Natural killer cell (primary cell): ENCODE measurements around the gene ACTN2. TPM values are rescaled to one million over a fixed set of nuclear protein-coding genes. Genes with fewer than 3 reads are reported as not detected.

Source experiments
- ATAC-seq, 3 donors: fragments of 150-1000 bp in 2 of 3; fragments of 200-7000 bp in 1 of 3; cut with Tn5 transposase; 1 replicate in 1 of 3; 2 replicates in 2 of 3; pipeline ENCODE4 v1.10.0; 2021; ENCODE audit warnings: mild to moderate bottlenecking in 2 of 3, moderate library complexity in 2 of 3
- DNase-seq, 2 donors: peaks; one replicate each; pipeline versions ENCODE4 v3.0.0 to v3.0.0-alpha.2; 2013 to 2021; ENCODE audit warnings: mixed read lengths in 1 of 2
- H3K27ac ChIP-seq: one replicate; pipeline ENCODE4 v1.5.1; 2013; ENCODE audit warnings: mild to moderate bottlenecking, low read length
- H3K27me3 ChIP-seq: one replicate; pipeline ENCODE4 v1.6.1; 2013; ENCODE audit warnings: low read length; ENCODE audit not compliant: control insufficient read depth, insufficient read depth
- H3K36me3 ChIP-seq: one replicate; pipeline ENCODE4 v1.6.1; 2013; ENCODE audit warnings: low read length; ENCODE audit not compliant: control insufficient read depth, insufficient read depth
- H3K4me1 ChIP-seq: one replicate; pipeline ENCODE4 v1.6.1; 2013; ENCODE audit warnings: low read length; ENCODE audit not compliant: control insufficient read depth, insufficient read depth
- H3K4me3 ChIP-seq: one replicate; pipeline ENCODE4 v1.5.1; 2013; ENCODE audit warnings: low read length
- H3K9me3 ChIP-seq: one replicate; pipeline ENCODE4 v1.6.1; 2013; ENCODE audit warnings: low read length; ENCODE audit not compliant: control insufficient read depth, insufficient read depth
- H3K27ac Mint-ChIP-seq, 2 donors: one replicate each; pipeline ENCODE4 v1.8.0; 2022; ENCODE audit warnings: mild to moderate bottlenecking in 2 of 2, mixed read lengths in 2 of 2, moderate library complexity in 1 of 2
- H3K27me3 Mint-ChIP-seq, 2 donors: one replicate each; pipeline ENCODE4 v1.8.0; 2022; ENCODE audit warnings: low read depth in 2 of 2, mixed read lengths in 2 of 2
- H3K36me3 Mint-ChIP-seq: one replicate; pipeline ENCODE4 v1.8.0; 2022; ENCODE audit warnings: mixed read lengths
- H3K4me1 Mint-ChIP-seq, 2 donors: one replicate each; pipeline ENCODE4 v1.8.0; 2022; ENCODE audit warnings: mixed read lengths in 2 of 2
- H3K4me3 Mint-ChIP-seq: one replicate; pipeline ENCODE4 v1.8.0; 2022; ENCODE audit warnings: mild to moderate bottlenecking, moderate library complexity, mixed read lengths
- H3K9me3 Mint-ChIP-seq, 2 donors: one replicate each; pipeline ENCODE4 v1.8.0; 2022; ENCODE audit warnings: mixed read lengths in 2 of 2
- CTCF ChIP-seq: fragments of 200-600 bp; IDR thresholded peaks from one replicate; pipeline ENCODE4 v1.8.0; 2022; ENCODE audit warnings: antibody characterized with exemption
- WGBS: methylation state at CpG from one replicate; pipeline ENCODE4 v1.1.7; 2013; ENCODE audit warnings: missing lambda C conversion rate; ENCODE audit not compliant: insufficient coverage; 5-methylcytosine and 5-hydroxymethylcytosine counted together
- intact Hi-C: fragments of 100-400 bp; cut with micrococcal nuclease; formaldehyde crosslinking; loops from one replicate; pipeline ENCODE4 v1.14.2; 2022
- total RNA-seq, 4 donors: library from RNA; stranded (reverse); fragments of 120-200 nt in 1 of 4; gene quantifications; one replicate each; pipeline versions ENCODE4 v1.2.3 to v1.2.4, GENCODE V29; 2013 to 2022

Gene ACTN2
- total RNA-seq, 3 donors from 2014 or later (not counting 1 experiment from before 2014, with no cell fraction given) = not detected

GRCh38 chr1:236785477-236785876, 99.2 kb downstream of the ACTN2 start:
- no peak overlapping the region for H3K27ac ChIP-seq
- no peaks in the 10 kb centered on the region for H3K4me1 ChIP-seq
- DNase-seq (no peak), ATAC-seq (no peak)
- no peaks in the 10 kb centered on the region for H3K4me1 Mint-ChIP-seq
- peaks cover 15 to 44% of the 10 kb centered on the region in 2 donors for H3K27me3 Mint-ChIP-seq
- TF ChIP-seq CTCF = no peak
- H3K9me3 ChIP-seq = no peaks in the 10 kb centered on the region
- no peak overlapping the region for H3K4me3 Mint-ChIP-seq
- no peak overlapping the region for H3K4me3 ChIP-seq
- intact Hi-C loops = no loop called here
- no peaks in the 10 kb centered on the region for H3K36me3 Mint-ChIP-seq
- H3K27me3 ChIP-seq = peaks cover 5% of the 10 kb centered on the region
- H3K27ac Mint-ChIP-seq = no peak overlapping the region
- WGBS = 62% methylated on average over 2 of the region's 2 CpGs
- H3K36me3 ChIP-seq = no peaks in the 10 kb centered on the region
- no peaks in the 10 kb centered on the region for H3K9me3 Mint-ChIP-seq

- no peak overlapping the region for H3K27ac ChIP-seq
- Mint-ChIP-seq H3K9me3 (no peaks in the 10 kb centered on the region), H3K36me3 (no peaks in the 10 kb centered on the region), H3K4me3 (no peak overlapping the region), H3K4me1 (no peaks in the 10 kb centered on the region), H3K27me3 (peaks cover 17 to 36% of the 10 kb centered on the region in 2 donors), H3K27ac (no peak overlapping the region)
- DNase-seq (no peak), ATAC-seq (no peak)
- no peaks in the 10 kb centered on the region for H3K36me3 ChIP-seq
- no peaks in the 10 kb centered on the region for H3K9me3 ChIP-seq
- peaks cover 5% of the 10 kb centered on the region for H3K27me3 ChIP-seq
- no peaks in the 10 kb centered on the region for H3K4me1 ChIP-seq
- intact Hi-C loops = no loop called here
- WGBS = 94% methylated on average over 16 of the region's 16 CpGs
- no peak overlapping the region for H3K4me3 ChIP-seq
- TF ChIP-seq CTCF = no peak
Measured at GRCh38 chr1:236786453-236786852, 100.2 kb downstream of the ACTN2 start.

- H3K27me3 Mint-ChIP-seq = peaks cover 9 to 22% of the 10 kb centered on the region in 2 donors
Measured at GRCh38 chr1:236794585-236795034, 108.3 kb downstream of the ACTN2 start.

More at GRCh38 chr1:236794585-236795034, 108.3 kb downstream of the ACTN2 start:
- ATAC-seq = peak; percentile 8 to 21 (median 20)
- DNase-seq = no peak
- no peaks in the 10 kb centered on the region for H3K9me3 ChIP-seq
- peak overlapping the region; percentile 96 for H3K27ac ChIP-seq
- peak overlapping the region; percentile 96 for H3K4me3 ChIP-seq
- Mint-ChIP-seq H3K4me3 (peak overlapping the region; percentile 98), H3K4me1 (peaks cover 28 to 37% of the 10 kb centered on the region in 2 donors), H3K9me3 (no peaks in the 10 kb centered on the region), H3K36me3 (no peaks in the 10 kb centered on the region), H3K27ac (peak overlapping the region; percentile 95 to 98)
- WGBS = 2% methylated on average over 5 of the region's 11 CpGs
- H3K4me1 ChIP-seq = peaks cover 8% of the 10 kb centered on the region
- no peaks in the 10 kb centered on the region for H3K36me3 ChIP-seq
- no peak for TF ChIP-seq CTCF
- no peaks in the 10 kb centered on the region for H3K27me3 ChIP-seq
- intact Hi-C loops = loop anchor here (10.0 kb wide), 1 partner anchor 930 kb away; the partner anchor contains the start of gene LYST
